ENCODE data around the gene CNGA3.
"Not testable (repeated sequence)": the region's sequence is repeated elsewhere in the genome, so short reads cannot be mapped to it uniquely, and the experiment has no call there.

The CNGA3 gene

DNA sequence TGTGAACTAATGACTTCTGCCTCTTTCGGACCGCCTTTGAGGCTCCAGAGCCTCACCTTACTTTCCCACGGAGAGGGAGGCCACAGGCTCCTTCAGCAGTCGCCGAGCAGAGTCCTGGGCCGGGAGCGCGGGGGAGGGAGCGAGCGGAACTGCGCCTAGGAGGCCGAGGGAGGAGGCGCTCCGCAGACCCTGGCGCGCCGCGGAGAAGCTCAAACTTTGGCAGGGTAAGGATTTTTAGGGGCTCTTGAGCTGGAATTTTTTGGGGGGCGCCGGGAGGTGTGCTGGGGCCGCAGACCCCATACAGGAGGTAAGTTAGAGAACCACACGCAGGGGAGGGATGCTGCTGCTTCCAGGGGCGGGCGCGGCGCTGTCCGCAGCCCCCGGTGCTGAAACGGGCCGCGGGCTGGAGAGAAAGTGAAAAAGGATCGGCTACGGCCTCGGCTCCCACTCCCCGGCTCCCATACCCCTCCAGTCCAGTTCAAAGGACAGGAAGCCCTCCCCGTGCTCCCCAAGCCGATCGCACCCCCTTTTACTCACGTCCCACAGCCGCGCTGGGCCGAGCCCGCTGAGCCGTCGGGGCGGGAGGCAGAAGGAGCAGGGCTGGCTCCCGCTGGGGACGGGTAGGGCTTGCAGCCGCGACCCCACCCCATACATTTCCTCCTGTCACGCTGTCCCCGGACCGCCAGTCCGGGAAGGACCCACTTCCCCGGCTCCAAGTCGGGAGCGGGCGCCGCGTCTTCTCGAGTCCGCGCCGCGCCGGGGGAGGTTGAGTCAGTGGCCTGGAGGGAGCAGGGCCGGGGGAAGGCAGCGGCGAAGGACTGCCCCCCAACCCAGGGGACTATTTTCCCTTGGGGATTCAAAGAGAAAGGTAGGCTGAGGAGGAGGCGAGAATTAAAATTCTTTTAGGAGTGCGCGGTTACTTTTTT, at the start of gene CNGA3:
Gene CNGA3, plus strand, starts transcription at position 146 of the 926 bp plus-strand sequence. CDS start 23,520 bp downstream, outside the sequence.
- DNase-seq = no peak

DNA sequence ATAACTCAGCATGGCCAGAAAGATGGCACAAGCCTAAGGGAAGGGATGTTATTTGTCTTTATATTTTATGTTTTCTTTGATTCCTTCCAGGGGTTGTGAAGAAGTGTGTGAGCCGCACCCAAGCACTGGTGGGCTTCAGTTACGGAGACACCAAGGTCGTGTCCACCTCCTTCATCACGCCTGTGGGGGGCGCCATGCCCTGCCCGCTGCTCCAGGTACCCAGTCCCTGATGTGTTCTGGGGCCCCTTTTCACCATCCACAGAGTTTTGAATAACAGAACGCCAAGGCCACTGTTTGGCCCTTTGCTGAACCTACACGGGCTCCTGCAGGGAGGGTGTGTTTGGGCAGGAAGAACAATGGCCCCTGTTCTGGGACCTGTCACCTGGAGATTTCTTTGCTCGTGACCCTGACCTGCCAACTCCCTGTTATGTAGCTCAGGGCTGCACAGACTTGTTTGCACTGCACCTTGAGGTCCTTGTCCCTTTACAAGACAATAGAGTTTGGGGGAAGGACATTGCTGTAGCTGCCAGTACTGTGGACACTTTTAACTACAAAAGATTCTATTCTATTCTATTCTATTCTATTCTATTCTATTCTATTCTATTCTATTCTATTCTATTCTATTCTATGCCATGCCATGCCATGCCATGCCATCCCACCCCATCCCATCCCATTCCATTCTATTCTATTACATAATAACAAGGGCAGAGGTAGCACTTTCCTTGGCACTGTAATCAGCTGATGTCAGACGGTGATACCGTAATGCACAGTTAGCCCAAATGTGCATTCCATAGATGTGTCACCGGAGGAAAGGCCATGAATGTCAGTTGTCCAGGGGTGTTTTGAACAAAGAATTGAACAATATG, 48.2 kb upstream of the CNGA3 start:
- no peak for DNase-seq

DNA sequence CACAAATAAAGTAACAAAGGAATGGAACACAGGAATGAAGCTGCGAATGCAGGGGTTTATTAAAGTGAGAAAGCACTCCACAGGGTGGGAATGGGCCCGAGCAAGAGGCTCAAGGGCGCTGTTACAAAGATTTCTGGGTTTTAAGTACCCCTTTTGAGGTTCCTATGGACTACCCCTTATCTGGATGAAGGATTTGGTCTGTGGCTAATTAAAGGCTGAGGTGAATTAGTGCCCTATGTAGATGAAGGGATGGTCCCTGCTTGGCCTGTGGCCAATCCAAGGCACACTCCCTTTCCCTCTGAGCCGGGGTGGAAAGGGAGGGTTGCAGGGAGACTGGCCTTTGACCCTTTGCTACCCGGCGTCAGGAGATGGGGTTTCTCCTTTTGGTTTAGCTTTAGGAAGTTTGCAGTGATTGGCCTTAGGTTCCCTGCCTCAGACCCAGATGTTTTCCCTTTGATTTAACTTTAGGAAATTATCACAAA, 47.5 kb upstream of the CNGA3 start:
- no peak for DNase-seq

DNA sequence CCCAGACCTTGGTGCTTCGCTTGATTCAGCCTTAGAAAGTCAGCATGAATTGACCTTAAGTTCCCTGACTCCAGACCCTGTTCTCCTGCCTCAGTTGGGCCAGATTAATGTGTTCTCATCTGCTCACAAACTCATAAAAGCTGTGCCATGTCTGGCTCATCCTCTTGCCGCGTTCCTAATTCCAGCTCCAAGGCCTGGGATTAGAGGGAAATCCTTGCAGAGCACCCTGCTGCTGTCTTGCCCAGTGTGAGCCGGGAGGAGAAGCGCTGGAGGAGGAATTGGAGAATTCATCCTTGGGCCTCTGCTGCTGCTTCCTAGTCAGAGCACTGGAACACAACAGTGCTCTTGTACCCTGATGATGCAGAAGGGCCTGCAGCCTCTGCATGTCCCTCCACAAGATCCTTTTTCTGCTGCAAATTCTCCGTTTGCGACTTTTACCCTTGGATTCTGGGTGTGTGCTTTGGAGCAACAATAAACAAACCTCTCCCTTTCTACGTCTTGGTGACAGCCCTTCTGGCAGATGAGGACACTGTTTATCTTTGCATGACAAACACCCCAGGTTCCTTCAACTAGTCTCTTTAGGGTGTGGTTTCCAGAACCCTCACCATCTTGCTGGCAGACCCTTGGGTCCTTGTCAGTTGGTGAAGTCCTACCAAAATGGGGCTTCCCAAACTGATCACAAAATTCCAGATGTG, 46.9 kb upstream of the CNGA3 start:
- DNase-seq = no peak

DNA sequence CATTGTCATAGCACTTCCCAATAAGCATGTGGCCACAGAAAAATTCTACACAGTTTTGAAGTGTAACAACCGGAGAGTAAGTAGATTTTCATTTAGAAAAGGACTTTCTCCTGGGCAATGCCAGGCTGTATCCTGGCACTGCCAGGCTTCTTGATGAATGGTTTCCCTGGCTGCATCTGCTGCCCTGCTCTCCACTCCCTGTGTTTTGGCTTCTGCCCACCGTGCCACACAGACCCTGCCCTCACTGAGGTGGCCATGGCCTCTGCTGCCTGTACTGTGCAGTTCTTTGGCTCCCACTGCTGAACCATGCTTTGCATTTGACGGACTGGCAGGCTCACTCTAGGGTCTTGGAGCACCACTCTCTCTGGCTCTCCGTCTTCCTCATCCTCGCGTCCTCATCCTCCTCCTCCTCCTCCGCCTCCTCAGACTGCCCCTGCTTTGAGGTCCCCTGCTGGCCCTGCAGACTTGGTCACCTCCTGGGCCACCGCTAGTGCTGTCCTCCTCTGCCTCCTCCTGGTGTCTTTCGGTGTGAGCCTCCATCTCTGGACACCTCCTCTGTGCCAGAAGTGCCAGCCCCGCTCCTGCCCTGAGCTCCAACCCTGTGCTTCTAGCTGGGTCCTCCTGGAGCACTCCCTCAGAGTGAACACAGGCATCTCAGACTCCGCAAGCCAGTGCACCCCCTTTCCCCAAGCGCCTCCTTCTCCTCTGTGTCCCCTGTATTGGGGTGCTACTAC, 45.9 kb upstream of the CNGA3 start:
- DNase-seq = no peak

DNA sequence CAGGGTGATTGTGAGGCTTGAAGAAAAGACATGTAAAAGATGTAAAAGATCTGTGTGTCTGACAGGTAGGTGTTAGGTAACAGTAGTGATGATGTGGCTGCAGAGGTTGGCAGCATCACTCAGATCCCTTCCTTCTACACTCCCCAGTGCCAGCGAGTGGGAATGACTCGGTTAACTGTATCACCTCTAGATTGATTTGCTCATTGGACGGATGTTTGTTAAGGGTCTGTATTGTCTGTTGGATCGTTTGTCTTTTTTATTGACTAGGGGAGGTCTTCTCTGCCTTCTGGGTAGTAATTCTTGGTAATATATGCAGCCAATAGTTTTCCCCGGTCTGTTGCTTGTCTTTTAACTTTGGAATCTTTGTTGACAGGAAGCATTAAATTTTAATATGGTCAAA, 44.8 kb upstream of the CNGA3 start:
- no peak for DNase-seq

DNA sequence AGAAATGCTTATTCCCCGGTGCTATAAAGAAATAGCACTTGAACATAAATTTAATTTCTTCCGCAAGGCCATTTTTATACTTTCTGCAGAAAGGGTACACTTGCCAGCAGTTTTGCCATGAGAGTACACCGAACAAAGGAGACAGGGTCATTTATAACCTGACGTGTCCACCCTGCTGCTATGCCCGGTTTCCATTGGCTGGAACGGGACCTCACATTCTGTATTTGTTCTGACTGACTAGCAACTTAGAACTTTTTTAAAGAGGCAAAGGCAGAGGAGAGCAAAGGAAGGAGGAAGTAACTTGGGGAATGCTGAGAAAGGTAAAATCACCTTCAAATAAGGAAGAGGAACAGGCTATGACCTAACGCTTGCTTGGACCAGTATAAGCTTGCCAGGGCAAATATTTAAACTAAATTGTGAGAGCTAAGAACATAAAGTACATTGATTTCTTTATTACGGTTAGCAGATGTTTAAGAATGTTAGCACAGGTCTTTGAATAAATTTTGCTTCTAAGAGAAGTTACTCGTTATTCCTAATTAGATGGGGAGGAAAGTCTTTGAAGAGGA, 39.0 kb upstream of the CNGA3 start:
- not testable (repeated sequence) for DNase-seq

DNA sequence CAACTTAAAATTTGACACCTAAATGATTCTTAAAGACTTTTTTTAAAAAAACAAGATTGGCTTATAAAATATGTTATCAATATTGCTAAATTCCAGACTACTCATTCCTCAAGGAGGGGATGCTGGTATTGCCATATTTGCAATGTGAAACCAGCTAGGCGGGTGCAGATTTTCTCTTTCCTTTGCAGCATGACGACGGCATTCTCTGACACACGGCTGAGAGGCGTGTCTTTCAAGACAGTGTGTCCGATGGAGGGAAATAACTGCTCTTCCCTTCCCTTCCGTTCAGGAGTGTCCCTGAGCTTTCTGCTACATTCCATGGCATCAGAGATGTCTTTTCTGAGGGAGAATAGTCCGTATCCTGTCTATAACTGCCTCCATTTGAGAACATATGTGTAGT, 38.2 kb upstream of the CNGA3 start:
- DNase-seq = no peak

DNA sequence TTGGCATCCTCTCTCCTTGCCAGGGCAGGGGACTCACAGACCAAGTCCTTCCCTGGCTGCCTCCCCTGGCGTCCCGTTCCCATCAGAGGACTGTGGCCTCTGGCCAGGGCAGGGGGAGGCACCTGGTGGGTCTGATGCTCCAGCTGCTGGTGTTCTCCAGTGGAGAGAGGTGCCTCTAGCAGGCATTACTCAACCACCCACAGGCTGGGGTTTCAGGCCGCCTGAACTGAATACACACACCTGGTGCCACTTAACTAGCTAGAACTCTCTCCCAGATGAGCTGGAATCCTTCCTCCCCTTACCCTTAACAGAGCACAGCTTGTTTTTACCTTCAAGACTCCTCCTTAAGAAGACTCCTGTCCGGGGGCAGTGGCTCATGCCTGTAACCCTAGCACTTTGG, 37.7 kb upstream of the CNGA3 start:
- DNase-seq = no peak

DNA sequence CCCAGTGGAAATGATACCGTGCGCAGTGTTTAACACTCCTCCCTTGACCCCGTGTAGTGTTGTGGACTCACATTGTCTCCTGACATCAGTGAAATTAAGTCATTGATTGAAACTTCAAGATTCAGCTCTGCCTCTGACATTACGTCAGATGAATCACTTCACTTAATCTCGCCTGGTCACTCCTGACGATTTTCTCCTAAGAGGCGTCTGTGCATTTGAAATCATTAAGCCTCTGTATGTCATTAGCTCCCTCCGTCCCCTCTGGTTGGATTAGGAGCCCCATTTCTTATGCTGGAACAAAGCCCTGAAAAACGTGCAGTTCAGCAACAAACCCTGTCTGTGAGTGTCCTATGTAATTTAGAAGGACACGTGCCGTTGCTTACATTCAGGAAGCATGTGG, 36.7 kb upstream of the CNGA3 start:
- DNase-seq = no peak

DNA sequence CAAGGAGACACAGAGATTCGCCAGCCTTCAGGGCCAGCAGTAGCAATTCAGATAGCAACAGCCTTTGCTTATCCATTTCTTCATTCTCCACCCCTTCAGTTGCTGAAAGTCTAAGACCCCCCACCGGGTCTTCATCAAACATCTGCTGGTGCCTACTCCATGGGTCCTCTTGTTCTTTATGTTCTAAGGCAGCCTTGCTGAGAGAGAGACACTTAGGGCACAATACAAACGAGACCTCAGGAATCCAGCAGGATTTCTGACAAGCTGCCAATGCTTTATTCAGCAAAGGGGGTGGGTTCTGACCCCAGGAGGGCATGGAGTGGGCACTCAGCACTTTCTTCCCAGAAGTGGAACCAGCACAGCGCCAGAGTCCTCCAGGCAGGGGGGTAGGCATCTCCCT, 36.2 kb upstream of the CNGA3 start:
- no peak for DNase-seq

DNA sequence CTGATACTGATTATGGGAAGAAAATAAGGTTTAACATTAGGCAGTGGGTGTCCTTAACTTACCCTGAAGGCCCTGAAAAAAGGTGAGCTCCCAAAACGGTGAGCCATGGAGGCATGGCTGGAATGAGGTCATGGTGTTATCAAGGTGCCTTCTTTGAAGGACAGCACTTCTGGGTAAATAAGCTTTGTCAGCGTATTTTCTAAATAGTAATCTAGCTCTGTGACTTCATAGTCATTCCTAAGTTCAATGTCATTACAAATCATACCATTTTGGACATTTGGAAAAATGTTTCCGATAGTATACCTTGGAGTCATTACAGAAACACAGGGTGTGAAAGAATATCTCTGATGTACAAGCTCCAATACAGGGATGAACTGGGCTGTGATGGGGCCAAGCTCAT, 35.2 kb upstream of the CNGA3 start:
- DNase-seq = no peak

DNA sequence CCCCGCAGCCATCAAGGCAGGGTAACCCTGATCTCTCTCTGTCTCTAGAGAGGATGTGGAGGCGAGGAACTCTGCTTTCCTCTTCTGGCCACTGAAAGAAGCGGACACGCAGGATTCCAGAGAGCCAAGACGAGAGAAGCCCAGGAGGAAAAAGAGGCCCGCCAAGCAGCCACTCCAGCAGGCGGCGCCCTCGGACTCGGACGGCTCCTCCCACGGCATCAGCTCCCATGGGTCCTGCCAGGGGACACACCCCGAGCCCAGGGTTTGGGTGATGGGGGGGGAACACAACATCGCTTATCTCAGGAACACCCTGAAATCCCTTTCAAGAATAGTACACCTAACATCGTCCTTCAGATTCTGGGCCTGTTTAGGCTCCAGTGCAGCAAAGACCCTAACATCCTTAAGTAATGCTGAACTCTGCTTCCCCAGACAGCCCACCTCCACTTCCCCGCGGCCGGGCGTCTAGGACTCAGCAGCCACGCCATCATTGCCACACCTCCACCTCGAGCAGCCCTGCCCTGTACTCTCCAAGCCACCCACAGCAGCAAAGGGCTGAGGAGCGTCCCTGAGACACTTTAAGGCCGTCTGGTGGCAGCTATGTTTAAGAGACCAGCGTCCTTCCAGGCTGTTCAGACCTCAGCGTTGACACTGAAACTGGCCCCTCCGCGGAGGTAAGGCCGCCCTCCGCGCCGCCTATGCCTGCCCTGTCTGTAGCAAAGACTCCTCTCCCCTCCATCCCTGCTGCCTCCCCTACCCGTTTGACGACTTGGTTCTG, 34.3 kb upstream of the CNGA3 start:
- no peak for DNase-seq

DNA sequence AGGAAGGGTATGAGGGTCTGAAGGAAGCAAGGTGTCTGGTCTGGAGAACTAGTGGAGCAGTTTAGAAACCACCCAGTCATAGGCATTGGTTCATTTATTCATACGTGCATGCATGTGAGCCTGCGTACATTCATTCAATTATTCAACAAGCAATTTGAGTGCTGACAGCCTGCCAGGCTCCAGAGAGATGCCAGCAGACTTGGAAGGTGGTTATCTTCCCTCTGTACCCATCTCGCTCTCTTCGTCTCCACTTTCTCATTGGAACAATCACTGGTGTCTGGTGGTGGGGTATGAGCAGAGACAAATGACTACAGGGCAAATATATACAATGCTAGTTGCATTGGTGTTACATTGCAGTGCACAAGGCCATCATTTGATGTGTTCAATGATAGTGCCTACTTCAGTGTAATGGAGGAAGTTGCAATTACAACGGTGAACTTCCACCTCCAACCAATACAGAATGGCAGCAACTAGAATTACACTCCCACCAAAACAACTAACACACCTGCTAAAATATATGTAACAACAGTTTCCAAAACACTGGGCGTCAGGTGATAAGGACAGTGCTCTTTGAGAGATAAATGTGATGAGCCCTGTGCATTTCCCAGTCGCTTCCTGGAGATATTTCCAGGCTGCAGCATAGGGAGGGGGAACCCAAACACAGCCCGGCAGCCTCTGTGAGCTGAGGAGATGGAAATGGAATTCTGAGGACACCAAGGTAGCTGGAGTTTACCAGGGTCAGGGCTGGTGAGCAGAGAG, 32.6 kb upstream of the CNGA3 start:
- DNase-seq = no peak

DNA sequence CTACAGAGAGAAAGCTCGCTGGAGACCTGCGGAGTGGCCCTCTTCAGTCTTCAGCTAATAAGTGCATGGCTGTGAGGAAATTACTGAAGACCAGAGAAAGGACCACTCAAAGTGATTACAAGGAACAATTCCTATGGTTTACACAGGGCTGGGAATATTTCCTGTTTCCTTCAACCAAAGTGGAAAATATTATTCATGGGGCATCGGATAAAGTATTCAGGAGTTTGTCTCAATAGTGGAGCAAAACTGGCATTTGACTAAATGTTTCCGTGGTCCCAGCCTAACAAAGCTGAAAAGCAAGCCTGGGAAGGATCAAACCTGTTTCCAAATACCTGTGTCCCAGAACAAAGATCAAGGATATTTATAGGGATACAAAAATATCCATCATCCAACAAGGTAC, 32.0 kb upstream of the CNGA3 start:
- DNase-seq = no peak

DNA sequence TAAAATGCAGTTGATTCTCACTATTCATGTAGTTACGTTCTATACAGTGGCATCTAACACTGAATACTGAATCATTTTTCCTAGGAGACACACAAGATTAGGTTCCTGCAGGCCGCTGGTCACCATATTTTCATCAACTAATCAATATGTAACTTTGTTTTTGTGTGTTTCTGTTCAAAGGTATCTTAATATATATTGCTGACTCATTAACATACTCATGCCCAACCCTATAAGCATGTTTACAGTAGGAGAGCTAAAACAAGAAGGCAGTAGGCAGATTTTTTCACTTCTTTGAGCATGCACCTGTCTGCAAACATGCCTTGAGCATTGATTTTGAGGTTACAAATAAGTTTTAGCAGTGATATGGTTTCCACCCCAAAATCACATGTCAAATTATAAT, 30.3 kb upstream of the CNGA3 start:
- no peak for DNase-seq

DNA sequence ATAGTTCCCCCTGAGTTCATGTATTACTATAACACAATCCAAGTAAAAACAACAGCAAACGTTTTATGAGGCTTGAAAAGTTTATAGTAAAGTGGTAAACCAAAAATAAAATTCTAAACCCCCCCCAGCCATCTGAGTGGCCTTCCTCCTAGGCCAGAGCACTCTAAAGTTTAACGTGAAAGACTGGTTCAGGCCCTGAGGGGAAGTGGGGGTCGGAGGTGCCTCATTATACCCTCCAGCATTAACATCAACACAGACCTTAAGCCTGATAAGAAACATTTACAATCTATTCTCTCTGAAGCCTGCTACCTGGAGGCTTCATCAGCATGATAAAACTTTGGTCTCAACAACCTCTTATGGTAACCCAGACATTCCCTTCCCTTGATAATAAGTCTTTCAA, 29.0 kb upstream of the CNGA3 start:
- no peak for DNase-seq

DNA sequence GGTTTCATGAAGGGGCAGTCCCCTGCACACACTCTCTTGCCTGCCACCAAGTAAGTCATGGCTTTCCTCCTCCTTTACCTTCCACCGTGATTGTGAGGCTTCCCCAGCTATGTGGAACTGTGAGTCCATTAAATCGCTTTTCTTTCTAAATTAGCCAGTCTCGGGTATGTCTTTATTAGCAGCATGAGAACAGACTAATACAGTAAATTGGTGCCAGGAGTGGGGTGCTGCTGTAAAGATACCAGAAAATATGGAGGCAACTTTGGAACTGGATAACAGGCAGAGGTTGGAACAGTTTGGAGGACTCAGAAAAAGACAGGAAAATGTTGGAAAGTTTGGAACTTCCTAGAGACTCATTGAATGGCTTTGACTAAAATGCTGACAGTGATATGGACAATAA, 26.1 kb upstream of the CNGA3 start:
- not testable (repeated sequence) for DNase-seq

DNA sequence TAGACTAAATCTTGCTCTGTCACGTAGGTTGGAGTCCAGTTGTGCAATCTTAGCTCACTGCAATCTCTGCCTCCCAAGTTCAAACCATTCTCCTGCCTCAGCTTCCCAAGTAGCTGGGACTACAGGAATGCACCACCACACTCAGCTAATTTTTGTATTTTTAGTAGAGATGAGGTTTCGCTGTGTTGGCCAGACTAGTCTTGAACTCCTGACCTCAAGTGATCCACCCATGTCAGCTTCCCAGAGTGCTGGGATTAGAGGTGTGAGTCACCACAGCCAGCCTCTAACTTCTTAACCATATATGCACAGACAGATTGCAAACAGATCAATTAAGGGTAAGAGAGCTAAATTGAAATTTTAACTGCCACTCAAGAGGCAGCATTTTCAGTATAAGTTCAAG, 22.1 kb upstream of the CNGA3 start:
- DNase-seq = no peak

DNA sequence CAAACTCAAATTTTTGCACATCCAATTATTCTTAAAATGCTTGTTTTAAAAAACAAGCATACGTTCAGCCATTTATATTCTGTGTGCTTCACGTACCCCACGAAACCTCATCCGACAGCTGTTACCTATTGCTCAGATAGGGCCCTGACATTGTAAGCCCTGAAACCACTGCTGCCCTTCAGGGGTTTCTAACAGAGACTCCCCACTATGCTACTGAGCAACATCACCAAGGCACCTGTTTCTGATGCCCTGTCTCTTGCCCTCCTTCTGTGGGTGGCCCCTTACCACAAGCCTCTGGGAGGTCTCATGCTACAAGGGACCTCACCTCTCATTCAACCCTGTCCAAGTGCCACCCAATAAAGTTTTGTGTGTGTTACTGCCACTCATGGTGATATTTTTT, 18.5 kb upstream of the CNGA3 start:
- no peak for DNase-seq

DNA sequence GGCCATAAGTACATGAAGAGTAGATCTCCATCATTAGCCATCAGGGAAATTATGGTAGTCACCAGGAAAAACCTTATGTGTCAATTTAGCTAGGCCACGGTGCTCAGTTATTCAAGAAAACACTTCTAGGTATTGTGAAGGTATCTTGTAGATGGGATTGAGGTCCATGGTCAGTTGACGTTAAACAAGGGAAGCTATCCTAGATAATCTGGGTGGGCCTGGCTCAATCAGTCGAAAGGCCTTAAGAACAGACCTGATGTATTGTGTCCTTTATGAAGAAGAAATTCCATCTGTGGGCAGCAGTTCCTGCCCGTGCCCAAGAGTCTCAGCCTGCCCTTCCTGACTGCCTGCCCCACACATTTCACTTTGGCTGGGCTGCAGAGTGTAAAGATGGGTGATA, 16.7 kb upstream of the CNGA3 start:
- no peak for DNase-seq
